Measurements from ENCODE around the gene MBP. TPM values are rescaled to one million over a fixed set of nuclear protein-coding genes. Genes with fewer than 3 reads are reported as not detected.
A peak's percentile ranks its signal among the peaks of the same experiment; 100 is the strongest.

MBP gene
- total and polyA plus RNA-seq, 2 of the 13 experiments (the other 11 are each of a cell fraction or from before 2014, with no cell fraction given), result 5.0 to 8.5 TPM

- no peak for TF ChIP-seq ZNF280B (CRISPR knock-in tag; IDR thresholded peaks at IDR 0.05; ENCODE audit: borderline replicate concordance)
- TF ChIP-seq FOXK1 (CRISPR knock-in tag; IDR thresholded peaks at IDR 0.05; ENCODE audit: borderline replicate concordance, low read depth), result peak; percentile 21; the same call in 1 of the 2 replicates
- 0 out of 4 replicates have a peak, but pooled peaks have one; percentile 7 to 10 for TF ChIP-seq MAFK (conservative IDR thresholded peaks at IDR 0.05 in 1 of 2, IDR thresholded peaks at IDR 0.05 in 1 of 2; ENCODE audit: low read length in 2 of 2)
- 0 out of 2 replicates have a peak, but pooled peaks have one; percentile 24 for TF ChIP-seq ZNF430 (CRISPR knock-in tag; IDR thresholded peaks at IDR 0.05)
- TF ChIP-seq TCF12 (IDR thresholded peaks at IDR 0.05), result no peak
- no peak for TF ChIP-seq TCF12 (CRISPR knock-in tag; IDR thresholded peaks at IDR 0.05)
- no peak for TF ChIP-seq GPN1 (CRISPR knock-in tag; IDR thresholded peaks at IDR 0.05; ENCODE audit: borderline replicate concordance)
- no peak for TF ChIP-seq ZEB1 (IDR thresholded peaks at IDR 0.05; ENCODE audit: insufficient replicate concordance, low read depth)
- TF ChIP-seq NFYC (CRISPR knock-in tag; IDR thresholded peaks at IDR 0.05), result no peak
- 0 out of 2 replicates have a peak, but pooled peaks have one; percentile 55 for TF ChIP-seq ZHX2 (IDR thresholded peaks at IDR 0.05; ENCODE audit: low read depth)
- no peak for TF ChIP-seq ZHX2 (CRISPR knock-in tag; IDR thresholded peaks at IDR 0.05; ENCODE audit: borderline replicate concordance)
- TF ChIP-seq ZNF18 (CRISPR knock-in tag; IDR thresholded peaks at IDR 0.05; ENCODE audit: insufficient replicate concordance), result peak; percentile 21
- no peak for TF ChIP-seq ZNF12 (CRISPR knock-in tag; IDR thresholded peaks at IDR 0.05)
- TF ChIP-seq ZMAT3 (CRISPR knock-in tag; conservative IDR thresholded peaks at IDR 0.05), result no peak
- TF ChIP-seq JUN (CRISPR knock-in tag; IDR thresholded peaks at IDR 0.05), result peak; percentile 59; the same call in 1 of the 2 replicates
- TF ChIP-seq GPBP1L1 (CRISPR knock-in tag; IDR thresholded peaks at IDR 0.05), result no peak
- 0 out of 2 replicates have a peak, but pooled peaks have one; percentile 49 for TF ChIP-seq HNRNPL (IDR thresholded peaks at IDR 0.05; ENCODE audit: low read depth, low read length)
Observed at GRCh38 chr18:77054606-77055428, 77.8 kb downstream of the MBP start (continued).

Data from HepG2 (cell line).